ENCODE data around the gene EXOC4. TPM values are rescaled to one million over a fixed set of nuclear protein-coding genes. Genes with fewer than 3 reads are reported as not detected.

Gene EXOC4
- total and polyA plus RNA-seq, 2 donors (not counting 1 experiment from before 2014, with no cell fraction given), result 79.6 to 158 TPM

DNA sequence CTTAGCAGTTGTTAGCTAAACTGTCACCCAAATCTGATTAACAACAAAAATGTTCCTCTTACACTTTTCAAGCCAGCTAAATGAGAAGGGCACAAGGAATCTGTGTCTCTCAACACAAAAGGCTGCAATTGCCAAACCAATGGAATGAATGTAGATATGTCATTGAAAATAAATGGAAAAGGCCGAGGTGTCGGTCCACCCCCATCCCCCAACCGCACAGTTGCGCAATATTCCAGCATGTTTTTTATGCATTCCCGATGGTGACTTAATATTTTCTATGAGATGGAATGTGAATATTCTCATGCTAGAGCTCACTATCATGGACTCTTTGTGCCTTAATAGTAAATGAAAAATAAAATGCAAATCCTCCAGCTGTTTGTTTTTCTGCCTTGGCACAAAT is 692.6 kb downstream of the EXOC4 start:
- peak; percentile 41 to 76 for DNase-seq (ENCODE audit: low read depth in 2 of 2)
- TF ChIP-seq, protein P1, sequence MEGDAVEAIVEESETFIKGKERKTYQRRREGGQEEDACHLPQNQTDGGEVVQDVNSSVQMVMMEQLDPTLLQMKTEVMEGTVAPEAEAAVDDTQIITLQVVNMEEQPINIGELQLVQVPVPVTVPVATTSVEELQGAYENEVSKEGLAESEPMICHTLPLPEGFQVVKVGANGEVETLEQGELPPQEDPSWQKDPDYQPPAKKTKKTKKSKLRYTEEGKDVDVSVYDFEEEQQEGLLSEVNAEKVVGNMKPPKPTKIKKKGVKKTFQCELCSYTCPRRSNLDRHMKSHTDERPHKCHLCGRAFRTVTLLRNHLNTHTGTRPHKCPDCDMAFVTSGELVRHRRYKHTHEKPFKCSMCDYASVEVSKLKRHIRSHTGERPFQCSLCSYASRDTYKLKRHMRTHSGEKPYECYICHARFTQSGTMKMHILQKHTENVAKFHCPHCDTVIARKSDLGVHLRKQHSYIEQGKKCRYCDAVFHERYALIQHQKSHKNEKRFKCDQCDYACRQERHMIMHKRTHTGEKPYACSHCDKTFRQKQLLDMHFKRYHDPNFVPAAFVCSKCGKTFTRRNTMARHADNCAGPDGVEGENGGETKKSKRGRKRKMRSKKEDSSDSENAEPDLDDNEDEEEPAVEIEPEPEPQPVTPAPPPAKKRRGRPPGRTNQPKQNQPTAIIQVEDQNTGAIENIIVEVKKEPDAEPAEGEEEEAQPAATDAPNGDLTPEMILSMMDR (conservative IDR thresholded peaks at IDR 0.05 in 1 of 2, IDR thresholded peaks at IDR 0.05 in 1 of 2; ENCODE audit: low read depth in 1 of 2, low read length in 2 of 2), result no peak
- no peak for TF ChIP-seq EZH2 (IDR thresholded peaks at IDR 0.05; ENCODE audit: low read length, missing control alignments)
- Histone ChIP-seq H3K9ac (ENCODE audit: insufficient read depth, low read length) (no peak overlapping the region), H3K27ac (ENCODE audit: insufficient read depth, low read length) (no peak overlapping the region), H3K9me3 (ENCODE audit: control insufficient read depth, insufficient read depth, low read depth, low read length) (no peaks in the 10 kb centered on the region), H3K4me2 (ENCODE audit: extremely low read depth, insufficient read depth, low read length) (no peak overlapping the region), H3K79me2 (ENCODE audit: control insufficient read depth, insufficient read depth, low read length) (no peaks in the 10 kb centered on the region), H2AFZ (ENCODE audit: low read length) (no peak overlapping the region), H3K4me3 (replicated peaks in 1 of 4; ENCODE audit: control extremely low read depth in 1 of 4, insufficient read depth in 1 of 4, low read depth in 3 of 4, low read length in 4 of 4) (no peak overlapping the region), H4K20me1 (ENCODE audit: control insufficient read depth, extremely low read depth, insufficient read depth, low read length) (no peaks in the 10 kb centered on the region), H3K27me3 (ENCODE audit: control insufficient read depth, insufficient read depth, low read length) (no peaks in the 10 kb centered on the region), H3K36me3 (ENCODE audit: control insufficient read depth, insufficient read depth, low read length) (no peaks in the 10 kb centered on the region), H3K4me1 (ENCODE audit: control insufficient read depth, extremely low read depth, insufficient read depth, low read length) (no peaks in the 10 kb centered on the region)

DNA sequence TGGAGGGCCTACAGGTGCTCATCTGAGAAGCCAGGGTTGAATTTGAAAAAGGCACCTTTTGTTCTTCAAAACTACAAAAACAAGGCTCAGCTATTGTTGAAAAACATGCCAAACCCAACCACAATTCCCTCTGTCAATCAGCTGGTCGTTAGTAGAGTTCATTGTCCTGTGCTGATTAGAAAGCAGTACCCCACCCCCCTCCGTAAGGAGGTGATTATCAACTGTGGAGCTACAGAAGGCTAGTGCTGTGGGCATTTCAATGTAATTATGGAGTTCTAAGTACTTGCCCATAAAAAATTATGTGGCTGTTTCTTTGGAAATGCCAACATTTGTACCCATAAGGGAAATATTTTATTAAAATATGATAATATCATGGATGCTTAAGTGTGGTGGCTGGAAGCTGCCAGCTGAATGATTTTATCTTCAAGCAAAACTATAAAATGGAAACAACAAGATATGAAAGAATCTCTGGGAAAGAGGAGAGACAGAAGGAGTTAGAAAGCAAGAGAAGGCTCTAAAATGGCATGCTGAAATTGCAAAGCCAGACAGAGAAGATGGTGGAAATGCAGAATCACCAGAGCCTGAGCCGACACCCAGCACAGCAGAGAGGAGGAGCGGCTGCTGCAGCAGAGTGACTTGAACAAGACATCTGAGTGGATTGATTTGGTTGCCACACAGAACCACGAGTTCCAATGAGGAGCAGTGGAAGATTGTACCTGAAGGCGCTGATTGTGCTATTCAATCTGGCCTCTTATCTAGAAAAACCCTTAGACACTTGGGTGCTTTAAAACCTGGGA is 694.8 kb downstream of the EXOC4 start:
- H2AFZ ChIP-seq (ENCODE audit: low read length), result no peak overlapping the region
- H3K27me3 ChIP-seq (ENCODE audit: control insufficient read depth, insufficient read depth, low read length), result no peaks in the 10 kb centered on the region
- no peaks in the 10 kb centered on the region for H3K9me3 ChIP-seq (ENCODE audit: control insufficient read depth, insufficient read depth, low read depth, low read length)
- H3K9ac ChIP-seq (ENCODE audit: insufficient read depth, low read length), result no peak overlapping the region
- H3K27ac ChIP-seq (ENCODE audit: insufficient read depth, low read length), result no peak overlapping the region
- H4K20me1 ChIP-seq (ENCODE audit: control insufficient read depth, extremely low read depth, insufficient read depth, low read length), result no peaks in the 10 kb centered on the region
- no peaks in the 10 kb centered on the region for H3K36me3 ChIP-seq (ENCODE audit: control insufficient read depth, insufficient read depth, low read length)
- H3K4me1 ChIP-seq (ENCODE audit: control insufficient read depth, extremely low read depth, insufficient read depth, low read length), result no peaks in the 10 kb centered on the region
- no peak for DNase-seq (ENCODE audit: low read depth in 2 of 2)
- no peak overlapping the region for H3K4me2 ChIP-seq (ENCODE audit: extremely low read depth, insufficient read depth, low read length)
- no peaks in the 10 kb centered on the region for H3K79me2 ChIP-seq (ENCODE audit: control insufficient read depth, insufficient read depth, low read length)
- no peak for TF ChIP-seq EZH2 (IDR thresholded peaks at IDR 0.05; ENCODE audit: low read length, missing control alignments)
- TF ChIP-seq, protein P1 (conservative IDR thresholded peaks at IDR 0.05 in 1 of 2, IDR thresholded peaks at IDR 0.05 in 1 of 2; ENCODE audit: low read depth in 1 of 2, low read length in 2 of 2), result no peak
- no peak overlapping the region for H3K4me3 ChIP-seq (replicated peaks in 1 of 4; ENCODE audit: control extremely low read depth in 1 of 4, insufficient read depth in 1 of 4, low read depth in 3 of 4, low read length in 4 of 4)

DNA sequence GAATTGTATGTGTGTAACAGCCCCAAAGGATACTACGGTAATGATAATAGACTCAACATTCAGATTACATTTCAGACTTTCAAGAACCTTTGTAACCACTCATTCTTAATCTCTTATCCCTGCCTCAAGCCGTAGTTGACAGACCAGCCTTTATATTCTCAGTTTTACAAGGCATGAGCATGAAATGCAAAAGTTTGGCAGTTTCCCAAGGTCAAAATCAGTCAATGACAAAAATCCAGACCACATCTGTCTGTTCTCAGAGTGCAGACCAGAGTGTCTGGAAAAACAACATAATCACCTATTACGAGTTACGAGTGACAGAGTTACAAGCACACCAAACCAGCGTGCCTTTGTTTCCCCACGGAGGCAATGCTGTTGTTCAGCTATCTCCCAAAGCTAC is 695.7 kb downstream of the EXOC4 start:
- no peaks in the 10 kb centered on the region for H3K9me3 ChIP-seq (ENCODE audit: control insufficient read depth, insufficient read depth, low read depth, low read length)
- H3K36me3 ChIP-seq (ENCODE audit: control insufficient read depth, insufficient read depth, low read length), result no peaks in the 10 kb centered on the region
- no peak overlapping the region for H2AFZ ChIP-seq (ENCODE audit: low read length)
- no peaks in the 10 kb centered on the region for H3K27me3 ChIP-seq (ENCODE audit: control insufficient read depth, insufficient read depth, low read length)
- no peak for TF ChIP-seq EZH2 (IDR thresholded peaks at IDR 0.05; ENCODE audit: low read length, missing control alignments)
- TF ChIP-seq, protein P1 (conservative IDR thresholded peaks at IDR 0.05 in 1 of 2, IDR thresholded peaks at IDR 0.05 in 1 of 2; ENCODE audit: low read depth in 1 of 2, low read length in 2 of 2), result no peak
- no peak overlapping the region for H3K9ac ChIP-seq (ENCODE audit: insufficient read depth, low read length)
- H3K4me3 ChIP-seq (replicated peaks in 1 of 4; ENCODE audit: control extremely low read depth in 1 of 4, insufficient read depth in 1 of 4, low read depth in 3 of 4, low read length in 4 of 4), result no peak overlapping the region
- H3K4me2 ChIP-seq (ENCODE audit: extremely low read depth, insufficient read depth, low read length), result no peak overlapping the region
- H4K20me1 ChIP-seq (ENCODE audit: control insufficient read depth, extremely low read depth, insufficient read depth, low read length), result no peaks in the 10 kb centered on the region
- H3K79me2 ChIP-seq (ENCODE audit: control insufficient read depth, insufficient read depth, low read length), result no peaks in the 10 kb centered on the region
- DNase-seq (ENCODE audit: low read depth in 2 of 2), result peak in 1 of 2 donors; percentile 21
- no peaks in the 10 kb centered on the region for H3K4me1 ChIP-seq (ENCODE audit: control insufficient read depth, extremely low read depth, insufficient read depth, low read length)
- no peak overlapping the region for H3K27ac ChIP-seq (ENCODE audit: insufficient read depth, low read length)

Data from fibroblast of lung (primary cell).